Adrenal gland (tissue), 5 donors: ENCODE results near the gene TPST1.

Experiments
- CTCF ChIP-seq, 6 experiments: fragments of 450-650 bp in 4 of 6; fragments of 200-600 bp in 2 of 6; sonication (generic) in 1 of 6; IDR thresholded peaks; 1 replicate in 5 of 6; 2 replicates in 1 of 6; pipeline versions ENCODE4 v1.5.1 to v1.8.0; 2016 to 2021; ENCODE audit warnings: antibody characterized with exemption in 6 of 6, mild to moderate bottlenecking in 2 of 6, moderate library complexity in 1 of 6
- POLR2A ChIP-seq, 2 donors: fragments of 450-650 bp; IDR thresholded peaks; one replicate each; pipeline ENCODE4 v1.6.1; 2017; ENCODE audit warnings: antibody characterized with exemption in 2 of 2, mild to moderate bottlenecking in 2 of 2, moderate library complexity in 1 of 2
- donor health status: DM: no; HTN: no; CAD: no.

GRCh38 chr7:66193146-66193725 is 11.9 kb upstream of the TPST1 start:
- TF ChIP-seq CTCF (IDR thresholded peaks at IDR 0.05) = no peak
- TF ChIP-seq POLR2A (IDR thresholded peaks at IDR 0.05) = no peak
